GM18951 (cell line): ENCODE data around the gene CKAP4.

ENCODE experiments used
- POLR2A ChIP-seq: IDR thresholded peaks from 4 replicates; pipeline ENCODE4 v1.6.1; 2011; ENCODE audit warnings: mild to moderate bottlenecking; ENCODE audit not compliant: insufficient read length, insufficient read depth; ENCODE audit errors: extremely low read depth
- in situ Hi-C: fragments of 300-500 bp; cut with MboI; formaldehyde crosslinking; loops from one replicate; pipeline ENCODE4 v1.12.0; 2022; ENCODE audit warnings: low sequenced_read_pairs, mixed read lengths, inconsistent platforms; ENCODE audit not compliant: unreplicated experiment

The CKAP4 gene

DNA sequence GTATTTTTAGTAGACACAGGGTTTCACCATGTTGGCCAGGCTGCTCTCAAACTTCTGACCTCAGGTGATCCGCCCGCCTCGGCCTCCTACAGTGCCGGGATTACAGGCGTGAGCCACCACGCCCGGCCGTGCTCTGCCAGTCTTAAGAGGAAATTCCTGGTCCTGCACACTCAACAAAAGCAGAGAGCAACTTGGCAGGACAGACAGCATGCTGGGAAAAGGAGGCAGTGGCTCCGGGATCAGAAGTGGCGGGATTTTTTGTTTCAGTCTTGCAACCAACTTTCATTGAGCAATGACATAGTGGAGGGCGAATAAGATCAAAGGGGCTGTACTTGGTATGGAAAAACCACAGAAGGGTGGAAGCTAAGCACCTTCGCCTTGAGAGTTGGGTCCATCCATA, 2.1 kb downstream of the CKAP4 start:
- TF ChIP-seq POLR2A = no peak
- in situ Hi-C loops = no loop called here

DNA sequence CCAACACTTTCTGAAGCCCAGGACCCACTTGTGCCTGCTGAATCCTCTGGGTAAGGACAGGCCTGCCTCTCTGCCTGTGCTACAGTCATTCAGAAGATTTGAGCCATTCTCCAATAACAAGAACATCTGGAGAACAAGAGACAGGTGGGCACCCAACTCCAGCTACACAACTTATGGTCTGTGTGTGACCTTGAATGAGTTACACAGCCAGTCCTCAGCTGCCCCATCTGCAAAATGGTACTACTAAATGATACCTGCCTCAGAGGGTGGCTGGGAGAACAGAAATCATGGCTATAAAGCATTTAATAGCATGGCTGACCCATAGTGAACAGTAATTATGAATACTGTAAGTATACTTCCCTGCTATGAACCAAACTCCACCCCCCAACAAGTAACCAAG, 4.2 kb downstream of the CKAP4 start:
- TF ChIP-seq POLR2A = no peak
- in situ Hi-C loops = no loop called here

DNA sequence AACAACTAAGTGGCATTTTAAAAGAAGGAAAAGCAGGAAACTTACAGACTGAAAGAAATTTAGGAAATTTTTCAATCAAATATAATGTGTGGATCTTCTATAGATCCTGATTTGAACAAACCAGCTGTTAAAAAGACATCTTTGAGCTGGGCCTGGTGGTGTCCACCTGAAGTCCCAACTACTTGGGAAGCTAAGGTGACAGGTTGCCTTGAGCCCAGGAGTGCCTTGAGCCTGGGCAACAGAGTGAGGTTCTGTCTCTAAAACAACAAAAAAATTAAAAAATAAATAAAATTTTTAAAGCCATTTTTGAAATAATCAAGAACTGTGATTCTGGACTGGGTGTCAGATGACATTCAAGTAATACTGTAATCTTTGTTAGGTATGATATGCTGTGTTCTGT, 7.0 kb downstream of the CKAP4 start:
- TF ChIP-seq POLR2A = no peak
- in situ Hi-C loops = no loop called here

DNA sequence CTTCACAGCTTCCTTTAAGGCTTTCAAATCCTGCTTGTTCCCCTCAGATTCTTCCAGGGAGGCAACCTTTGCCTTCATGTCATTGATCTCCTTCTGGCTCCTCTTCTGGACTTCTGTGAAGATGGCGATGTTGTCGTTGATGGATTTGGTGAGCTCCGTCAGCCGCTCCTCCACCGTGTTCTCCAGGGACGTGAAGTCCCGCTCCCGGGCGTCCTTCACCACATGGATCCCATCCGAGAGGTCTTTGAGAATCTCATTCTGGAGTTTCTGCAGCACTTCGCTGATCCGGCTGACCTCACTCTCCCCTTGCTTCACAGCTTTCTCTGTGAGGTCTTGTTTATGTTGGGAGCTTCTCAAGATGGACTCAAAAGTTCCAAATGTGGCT, 7.9 kb downstream of the CKAP4 start:
- no peak for TF ChIP-seq POLR2A
- in situ Hi-C loops = no loop called here

DNA sequence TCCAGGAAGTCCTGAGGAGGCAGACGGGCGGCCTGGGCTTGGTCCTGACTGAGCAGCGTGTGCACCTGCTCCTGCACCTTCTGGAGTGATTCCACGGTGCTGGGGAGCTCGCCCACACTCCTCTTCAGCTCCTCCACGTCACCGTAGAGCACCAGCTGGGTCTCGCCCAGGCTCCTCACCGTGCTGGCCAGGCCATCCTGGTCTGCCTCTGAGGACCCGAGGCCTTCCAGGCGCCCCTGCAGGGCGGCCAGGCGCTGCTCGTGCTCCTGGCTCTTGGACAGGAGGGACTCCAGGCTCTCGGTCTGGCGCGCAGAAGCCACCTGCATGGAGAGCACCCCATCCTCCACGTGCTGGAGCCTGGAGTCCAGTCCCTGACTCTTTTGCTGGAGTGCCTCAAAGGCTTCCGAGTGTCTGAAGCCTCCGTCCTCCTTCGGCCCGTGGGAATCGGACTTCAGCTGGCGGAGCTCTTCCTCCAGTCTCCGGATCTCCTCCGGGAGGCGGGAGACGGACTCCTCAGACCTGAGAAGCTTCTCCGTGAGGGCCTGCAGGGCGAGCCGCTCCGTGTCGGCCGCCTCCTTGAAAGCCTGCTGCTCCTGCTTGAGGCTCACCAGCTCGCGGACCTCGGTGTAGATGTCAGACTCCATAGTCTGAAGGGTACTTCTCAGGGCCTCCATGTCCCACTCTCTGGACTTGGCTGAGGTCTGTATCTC, 8.4 kb downstream of the CKAP4 start:
- in situ Hi-C loops = no loop called here
- TF ChIP-seq POLR2A = no peak

DNA sequence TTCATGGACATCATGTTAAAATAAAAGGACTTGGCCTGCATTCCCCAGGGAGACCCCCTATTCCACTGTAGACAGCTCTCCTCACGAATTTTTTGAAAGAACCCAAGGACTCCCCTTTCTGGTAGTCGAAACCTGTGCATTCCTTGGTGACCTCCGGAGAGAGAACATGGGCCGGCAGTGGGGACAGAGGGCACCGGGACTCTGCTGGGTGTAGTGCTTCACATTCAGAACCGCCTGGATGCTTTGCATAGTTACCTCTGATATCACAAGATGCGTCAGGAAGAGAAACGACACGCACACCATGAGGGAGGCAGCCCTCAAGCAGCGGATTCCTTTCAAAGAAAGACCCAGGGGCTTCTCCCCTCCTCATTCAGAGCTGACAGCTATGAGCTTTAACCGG, 9.7 kb downstream of the CKAP4 start:
- in situ Hi-C loops = no loop called here
- no peak for TF ChIP-seq POLR2A

DNA sequence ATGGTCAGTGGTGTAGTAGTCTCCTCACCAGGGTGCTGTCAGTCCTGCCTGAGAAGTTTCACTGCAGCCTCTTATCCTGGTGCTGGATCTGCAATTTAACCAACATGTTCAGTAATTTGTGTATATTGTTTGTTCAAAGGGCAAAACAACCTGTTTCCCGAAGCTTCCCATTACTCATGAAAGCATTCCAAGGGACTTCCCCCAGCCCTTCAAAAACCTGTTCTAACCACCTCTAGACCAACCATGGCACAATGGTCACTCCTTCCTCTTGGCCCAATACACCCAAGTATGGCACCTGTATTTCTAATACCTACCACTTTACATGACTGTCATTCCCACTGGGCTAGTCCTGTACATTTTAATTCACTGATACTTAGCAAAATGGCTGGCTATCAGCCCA, 12.1 kb downstream of the CKAP4 start:
- in situ Hi-C loops = no loop called here
- TF ChIP-seq POLR2A = no peak

DNA sequence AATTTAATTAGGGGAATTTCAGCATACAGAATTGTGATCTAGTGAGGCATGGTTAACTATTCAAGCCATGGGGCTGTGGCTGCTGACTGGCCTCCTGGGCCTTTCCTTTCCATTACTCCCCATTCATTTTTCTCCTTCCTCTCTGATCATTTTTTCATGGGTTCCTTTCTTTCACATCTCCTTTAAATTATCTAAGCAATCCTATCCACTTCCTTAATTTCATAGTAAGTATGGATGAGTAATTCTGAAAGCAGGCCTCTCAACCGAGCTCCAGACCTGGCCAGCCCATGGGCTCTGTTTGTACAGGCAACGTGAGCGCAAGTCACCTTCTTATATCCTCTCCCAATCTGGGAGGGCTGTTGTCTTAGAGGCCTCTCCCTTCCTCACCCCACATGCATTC, 13.4 kb downstream of the CKAP4 start:
- in situ Hi-C loops = no loop called here
- TF ChIP-seq POLR2A = no peak

DNA sequence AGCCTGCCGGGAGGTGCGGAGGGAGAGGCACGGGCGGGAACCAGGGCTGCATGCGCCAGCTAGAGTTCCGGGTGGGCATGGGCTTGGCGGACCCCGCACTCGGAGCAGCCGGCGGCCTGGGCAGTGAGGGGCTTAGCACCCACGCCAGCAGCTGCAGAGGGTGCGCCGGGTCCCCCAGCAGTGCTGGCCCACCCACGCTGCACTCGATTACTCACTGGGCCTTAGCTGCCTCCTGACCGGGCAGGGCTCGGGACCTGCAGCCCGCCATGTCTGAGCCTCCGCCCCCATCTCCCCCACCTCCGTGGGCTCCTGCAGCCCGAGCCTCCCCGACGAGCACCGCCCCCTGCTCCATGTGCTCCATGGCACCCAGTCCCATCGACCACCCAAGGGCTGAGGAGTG, 14.8 kb downstream of the CKAP4 start:
- no peak for TF ChIP-seq POLR2A
- in situ Hi-C loops = no loop called here

DNA sequence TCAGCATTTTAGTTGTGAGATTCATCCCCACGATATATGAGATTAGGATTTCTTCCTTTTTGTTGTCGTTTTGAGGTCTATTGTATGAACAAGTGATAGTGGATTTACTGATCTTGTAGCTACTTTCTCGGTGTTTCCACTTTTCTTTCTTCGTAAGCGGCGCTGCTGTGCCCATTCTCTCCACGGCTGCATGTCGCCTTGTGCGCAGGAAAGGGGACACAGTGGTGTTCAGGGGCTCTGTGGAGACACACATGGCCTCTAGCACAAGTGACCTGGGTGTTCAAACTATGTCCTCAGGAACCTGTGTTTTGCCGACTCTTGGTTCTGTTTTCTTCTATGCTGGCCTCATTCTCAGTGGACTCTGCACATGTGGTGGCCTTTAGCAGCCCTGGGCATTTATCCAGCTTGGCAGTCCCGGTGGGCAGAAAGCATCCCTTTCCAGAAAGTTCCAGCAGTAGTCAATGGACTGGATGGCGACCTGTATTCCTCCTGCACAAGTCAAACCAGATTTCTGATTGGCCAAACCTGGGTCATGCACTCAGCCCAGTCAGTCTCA, 18.7 kb downstream of the CKAP4 start:
- TF ChIP-seq POLR2A = no peak
- in situ Hi-C loops = loop anchor here (5.0 kb wide), 1 partner anchor 58 kb away; no protein-coding TSS in a partner anchor

DNA sequence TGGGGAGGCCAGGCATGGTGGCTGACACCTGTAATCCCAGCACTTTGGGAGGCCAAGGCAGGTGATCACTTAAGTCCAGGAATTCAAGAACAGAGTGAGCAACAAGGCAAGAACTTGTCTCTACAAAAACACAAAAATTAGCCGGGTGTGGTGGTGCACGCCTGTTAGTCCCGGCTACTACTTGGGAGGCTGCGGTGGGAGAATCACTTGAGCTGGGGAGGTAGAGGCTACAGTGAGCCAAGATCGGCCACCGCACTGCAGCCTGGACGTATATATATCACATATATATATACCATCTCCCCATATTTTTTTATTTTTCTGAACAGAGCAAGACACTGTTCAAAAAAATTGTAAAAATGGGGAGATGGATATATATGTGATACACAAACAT, 19.5 kb downstream of the CKAP4 start:
- no peak for TF ChIP-seq POLR2A
- in situ Hi-C loops = loop anchor here (5.0 kb wide), 1 partner anchor 59 kb away; no protein-coding TSS in a partner anchor

DNA sequence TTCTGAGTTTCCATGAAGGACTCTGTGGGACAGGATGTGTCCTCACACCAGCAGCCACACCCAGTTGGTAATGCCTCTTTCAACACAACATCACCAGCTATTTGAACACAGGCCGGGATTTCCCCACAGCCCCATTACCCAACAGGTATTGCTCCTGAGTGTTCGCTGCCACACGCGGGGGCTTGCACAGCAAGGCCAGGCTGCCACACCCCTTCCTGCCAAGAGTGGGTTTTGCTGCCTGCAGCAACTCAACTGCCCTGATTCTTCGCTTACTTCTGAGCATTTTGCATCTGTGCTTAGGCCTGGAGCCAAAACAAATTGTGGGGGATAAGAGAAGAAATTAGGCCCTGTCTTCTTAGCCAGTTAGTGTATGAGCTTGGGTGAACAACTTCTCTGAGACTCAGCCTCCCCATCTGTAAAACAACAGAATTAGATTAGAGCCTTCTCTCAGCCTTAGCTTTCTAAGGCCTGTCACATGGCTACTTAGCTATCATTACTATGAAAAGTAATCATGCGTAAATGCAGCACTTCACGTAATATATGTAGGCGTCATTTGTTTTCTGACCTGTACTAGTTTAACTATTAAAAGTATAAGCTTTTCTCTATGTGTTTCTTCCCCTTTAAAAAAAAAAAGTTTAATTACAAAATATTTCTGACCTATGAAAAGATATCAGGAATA, 20.0 kb downstream of the CKAP4 start:
- no peak for TF ChIP-seq POLR2A
- in situ Hi-C loops = loop anchor here (5.0 kb wide), 1 partner anchor 60 kb away; no protein-coding TSS in a partner anchor

DNA sequence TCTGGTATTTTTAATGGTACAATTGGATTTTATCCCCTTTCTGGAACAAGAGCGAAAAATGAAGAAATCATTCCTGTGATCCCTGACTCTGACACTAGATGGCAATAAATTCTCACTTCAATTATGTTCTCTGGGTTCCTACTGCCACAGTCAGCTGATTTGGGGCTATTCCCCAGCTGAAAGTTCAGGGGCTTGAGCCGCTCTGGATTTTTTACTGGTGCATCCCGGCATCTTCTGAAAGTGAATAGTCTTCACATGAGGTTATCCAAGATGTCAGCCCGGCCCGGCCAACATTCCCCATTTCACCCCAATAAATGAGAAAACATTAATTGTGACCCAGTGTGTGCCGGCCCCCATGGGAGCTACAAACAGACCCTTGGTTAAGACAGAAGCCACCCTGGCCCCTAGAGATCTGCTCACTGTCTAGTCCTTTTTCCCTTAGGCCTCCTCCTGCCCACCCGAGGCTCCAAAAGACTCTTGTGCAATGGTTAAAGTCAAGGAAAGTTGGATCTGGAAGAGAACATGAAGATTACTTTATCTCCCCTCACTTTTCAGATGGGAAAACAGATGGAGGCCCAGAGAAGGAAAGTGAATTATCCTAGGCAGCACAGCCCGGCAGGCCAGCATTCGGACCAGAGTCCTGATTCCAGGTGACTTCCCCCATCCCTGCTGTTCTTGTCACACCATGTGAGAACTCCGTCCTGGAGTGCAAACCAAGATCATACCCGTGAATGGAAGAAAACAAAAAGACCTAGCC, 20.8 kb downstream of the CKAP4 start:
- no peak for TF ChIP-seq POLR2A
- in situ Hi-C loops = loop anchor here (5.0 kb wide), 1 partner anchor 60 kb away; no protein-coding TSS in a partner anchor
